NCI-H446 treated with DMSO at 0.1 percent for 48 hours (cell line): Measurements from ENCODE around the gene ENDOU.
"Not testable (repeated sequence)": the region's sequence is repeated elsewhere in the genome, so short reads cannot be mapped to it uniquely, and the experiment has no call there.

Source experiments
- DNase-seq: peaks from one replicate; lab custom pipeline; 2025; lab: John Stamatoyannopoulos, UW

ENDOU gene

GRCh38 chr12:47687636-47688035 lies 37.7 kb downstream of the ENDOU start:
- DNase-seq, result no peak

- peak; percentile 5 for DNase-seq
Measured at GRCh38 chr12:47686645-47687240, 38.5 kb downstream of the ENDOU start.

GRCh38 chr12:47679785-47680184 lies 45.5 kb downstream of the ENDOU start:
- DNase-seq, result no peak

- no peak for DNase-seq
Measured at GRCh38 chr12:47672068-47672467, 53.2 kb downstream of the ENDOU start.

GRCh38 chr12:47667935-47668334 lies 57.4 kb downstream of the ENDOU start:
- DNase-seq, result not testable (repeated sequence)
